Activated CD4-positive, alpha-beta T cell treated with anti-CD3 and anti-CD28 coated beads, Interleukin-10, Interleukin-2, amounts not matched to agents 100 ng/mL and 50 ng/mL, durations not matched to agents 16 hours and 8 hours (primary cell): ENCODE data around the gene STRIP1.

Experiments
- DNase-seq: peaks from one replicate; pipeline ENCODE4 v3.0.0-alpha.2; 2020

STRIP1 gene

DNA sequence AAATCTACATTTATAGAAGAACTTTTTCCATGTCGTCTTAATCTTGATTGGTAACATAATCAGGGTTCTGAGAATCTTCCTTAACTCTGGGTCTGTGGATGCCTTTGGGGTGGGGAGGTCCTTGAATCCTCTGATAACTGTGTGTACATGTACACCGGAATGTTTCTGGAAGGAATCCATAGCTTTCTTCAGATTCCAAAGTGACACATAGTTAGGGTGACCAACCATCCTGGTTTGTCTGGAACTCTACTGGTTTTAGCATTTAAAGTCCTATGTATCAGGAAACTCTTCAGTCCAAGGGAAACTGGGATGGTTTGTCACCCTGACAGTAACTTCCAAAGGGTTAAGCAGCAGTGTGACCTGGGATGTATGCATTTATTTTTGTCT, 16.8 kb downstream of the STRIP1 start:
- DNase-seq: no peak

DNA sequence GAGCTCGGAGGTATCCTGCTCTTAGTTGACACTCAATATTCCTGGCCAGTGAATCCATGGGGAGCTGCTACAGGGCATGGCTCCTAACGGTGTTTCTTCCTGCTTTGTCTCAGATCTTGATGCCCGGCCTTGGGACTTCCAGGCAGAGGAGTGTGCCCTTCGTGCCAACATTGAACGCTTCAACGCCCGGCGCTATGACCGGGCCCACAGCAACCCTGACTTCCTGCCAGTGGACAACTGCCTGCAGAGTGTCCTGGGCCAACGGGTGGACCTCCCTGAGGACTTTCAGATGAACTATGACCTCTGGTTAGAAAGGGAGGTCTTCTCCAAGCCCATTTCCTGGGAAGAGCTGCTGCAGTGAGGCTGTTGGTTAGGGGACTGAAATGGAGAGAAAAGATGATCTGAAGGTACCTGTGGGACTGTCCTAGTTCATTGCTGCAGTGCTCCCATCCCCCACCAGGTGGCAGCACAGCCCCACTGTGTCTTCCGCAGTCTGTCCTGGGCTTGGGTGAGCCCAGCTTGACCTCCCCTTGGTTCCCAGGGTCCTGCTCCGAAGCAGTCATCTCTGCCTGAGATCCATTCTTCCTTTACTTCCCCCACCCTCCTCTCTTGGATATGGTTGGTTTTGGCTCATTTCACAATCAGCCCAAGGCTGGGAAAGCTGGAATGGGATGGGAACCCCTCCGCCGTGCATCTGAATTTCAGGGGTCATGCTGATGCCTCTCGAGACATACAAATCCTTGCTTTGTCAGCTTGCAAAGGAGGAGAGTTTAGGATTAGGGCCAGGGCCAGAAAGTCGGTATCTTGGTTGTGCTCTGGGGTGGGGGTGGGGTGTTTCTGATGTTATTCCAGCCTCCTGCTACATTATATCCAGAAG, 19.4 kb downstream of the STRIP1 start:
- peak; percentile 72 for DNase-seq

DNA sequence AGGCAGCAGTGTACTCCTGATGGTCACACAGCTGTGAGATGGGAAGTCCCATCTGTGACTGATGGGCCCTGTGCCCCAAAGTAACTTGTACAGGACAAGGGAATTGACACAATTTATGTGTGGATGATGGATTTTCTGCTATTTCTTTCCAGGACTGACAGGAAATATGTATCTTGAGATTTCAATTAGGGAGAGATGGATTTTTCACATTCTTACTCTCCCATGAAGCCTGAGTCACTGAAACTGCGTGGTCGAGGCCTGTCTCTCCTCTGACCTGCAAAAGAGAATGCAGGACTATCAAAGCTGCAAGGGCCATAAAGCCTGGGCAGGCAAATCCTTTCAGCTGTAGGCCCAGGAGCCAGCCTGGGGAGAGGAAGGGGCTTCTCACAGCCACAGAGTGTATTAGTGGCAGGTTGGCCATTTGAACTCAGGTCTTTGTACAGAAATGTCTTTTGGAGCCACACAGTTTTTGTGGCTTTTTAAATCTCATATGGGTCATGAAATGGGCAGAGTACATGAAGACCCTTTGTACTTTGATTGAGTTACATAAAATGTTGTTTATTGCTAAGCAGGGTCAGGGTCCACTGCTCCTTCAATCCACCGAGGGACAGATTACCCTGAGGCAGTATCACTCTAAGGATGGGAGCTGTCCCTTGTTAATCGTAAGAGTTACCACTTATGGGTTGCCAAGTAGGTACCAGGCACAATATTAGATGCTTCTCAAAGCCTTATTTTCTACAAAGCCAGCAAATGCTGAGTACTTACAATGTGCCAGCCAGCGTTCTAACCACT, 21.3 kb downstream of the STRIP1 start:
- no peak for DNase-seq

DNA sequence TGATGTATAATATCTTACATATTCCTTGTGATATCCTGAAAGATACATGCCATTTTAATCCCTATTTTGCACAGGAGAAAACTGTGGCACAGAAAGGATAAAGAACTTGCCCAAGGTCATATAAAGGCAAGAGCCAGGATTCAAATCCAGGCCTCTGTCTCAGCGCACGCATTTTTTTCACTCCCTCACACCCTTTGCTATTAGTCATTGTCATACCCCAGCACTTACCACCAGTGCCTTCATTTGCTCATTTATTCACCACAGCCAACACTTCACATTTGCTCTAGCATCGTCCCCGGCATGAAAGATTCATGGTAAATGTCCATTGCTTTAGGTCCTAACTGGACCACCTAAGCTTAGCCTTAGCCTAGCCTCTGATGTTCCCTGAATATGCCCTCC, 21.9 kb downstream of the STRIP1 start:
- DNase-seq: no peak

DNA sequence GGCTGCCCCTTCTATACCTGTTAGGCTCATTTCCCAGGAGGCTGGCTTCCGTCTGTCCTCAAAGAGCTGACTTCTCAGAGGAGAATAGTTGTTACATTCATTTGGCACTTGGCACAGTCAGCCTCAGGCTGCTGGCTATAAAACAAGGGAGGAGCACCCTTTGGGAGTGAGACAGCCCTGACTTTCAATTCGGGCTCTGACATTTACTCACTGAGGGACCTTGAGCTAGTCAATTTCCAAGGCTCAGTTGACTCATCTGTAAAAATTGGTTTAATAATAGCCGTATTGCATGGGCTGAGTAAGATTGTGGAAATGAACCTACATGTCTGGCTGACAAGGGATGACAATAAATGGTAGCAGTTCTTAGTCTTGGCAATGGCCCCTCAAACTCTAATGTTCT, 22.4 kb downstream of the STRIP1 start:
- DNase-seq: no peak

DNA sequence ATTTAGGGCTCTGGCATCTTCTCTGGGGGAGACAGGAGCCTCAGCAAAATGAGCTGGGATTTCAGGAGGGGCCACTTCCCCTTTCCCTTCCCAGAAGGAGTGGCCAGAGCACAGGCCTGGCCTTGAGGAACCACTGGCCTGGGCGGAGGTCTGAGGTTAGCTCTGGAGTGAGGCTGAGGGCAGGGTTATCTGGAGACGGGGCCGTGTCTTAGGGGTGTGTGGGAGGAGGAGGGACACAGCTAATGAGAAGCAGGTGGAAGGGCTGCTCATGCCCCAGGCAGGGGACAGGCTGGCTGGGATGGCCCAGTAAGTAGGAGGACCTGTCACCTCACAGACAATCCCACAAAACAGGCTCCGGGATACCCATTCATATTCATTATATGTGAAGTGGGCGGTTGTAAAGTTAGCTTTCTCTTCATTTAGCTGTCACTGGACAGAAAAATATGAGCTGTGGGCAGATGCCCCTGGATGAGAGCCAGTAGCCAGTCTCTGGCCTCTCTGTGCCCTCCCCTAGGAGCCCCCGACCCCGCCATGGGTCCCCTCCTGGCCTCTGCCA, 23.6 kb downstream of the STRIP1 start:
- no peak for DNase-seq

DNA sequence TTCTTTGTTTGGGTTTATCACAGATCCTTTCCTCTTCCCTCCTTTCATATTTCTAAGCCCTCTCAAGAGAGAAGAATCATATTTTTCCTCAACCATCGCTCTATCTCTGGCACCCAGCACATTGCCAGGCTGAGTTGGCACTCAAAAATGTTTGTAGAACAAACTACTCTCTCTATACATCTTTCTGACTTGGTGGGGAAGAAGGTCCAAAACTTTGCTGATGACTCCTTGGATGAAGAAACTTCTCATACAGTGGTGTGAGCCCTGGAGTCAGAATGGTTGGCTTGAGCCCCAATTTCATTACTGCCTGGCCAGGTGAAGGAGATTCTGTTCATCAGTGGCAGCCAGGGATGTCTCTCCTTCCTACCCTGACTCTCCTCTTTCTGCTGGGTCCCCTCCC, 24.2 kb downstream of the STRIP1 start:
- no peak for DNase-seq

DNA sequence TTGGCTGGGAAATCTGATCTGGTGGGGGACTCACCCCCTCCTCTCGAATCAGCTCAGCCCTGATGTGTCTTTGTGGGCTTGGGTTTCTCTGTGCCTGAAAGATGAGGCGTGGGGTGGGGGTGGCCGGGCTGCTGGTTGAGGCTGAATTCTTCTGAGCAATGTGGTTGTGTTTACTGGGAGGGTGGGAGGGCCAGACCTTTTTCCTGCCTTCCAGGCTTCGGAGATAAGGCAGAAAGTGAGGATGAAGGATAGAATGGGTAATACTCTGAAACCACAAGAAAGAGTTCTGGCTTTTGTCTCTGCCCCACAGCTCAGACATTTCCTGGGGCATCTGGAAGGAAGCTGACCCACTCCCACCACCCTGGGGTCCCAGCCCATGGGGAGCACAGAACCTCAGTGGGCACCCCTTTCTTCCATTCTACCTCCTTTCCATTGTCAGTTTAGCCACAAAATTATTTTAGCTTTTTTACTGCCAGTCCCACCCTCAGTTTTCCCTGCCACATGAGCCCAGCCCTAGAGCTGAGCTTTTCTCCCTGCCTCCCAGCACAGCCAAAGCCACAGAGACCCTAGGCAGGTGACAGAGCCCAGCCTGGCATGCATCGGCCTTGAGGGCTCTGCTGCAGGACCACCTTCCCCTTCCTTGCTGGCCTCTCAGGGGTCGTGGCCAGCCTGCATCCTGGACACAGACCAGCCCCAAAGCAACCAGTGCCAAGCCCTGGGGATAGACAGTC, 24.9 kb downstream of the STRIP1 start:
- no peak for DNase-seq

DNA sequence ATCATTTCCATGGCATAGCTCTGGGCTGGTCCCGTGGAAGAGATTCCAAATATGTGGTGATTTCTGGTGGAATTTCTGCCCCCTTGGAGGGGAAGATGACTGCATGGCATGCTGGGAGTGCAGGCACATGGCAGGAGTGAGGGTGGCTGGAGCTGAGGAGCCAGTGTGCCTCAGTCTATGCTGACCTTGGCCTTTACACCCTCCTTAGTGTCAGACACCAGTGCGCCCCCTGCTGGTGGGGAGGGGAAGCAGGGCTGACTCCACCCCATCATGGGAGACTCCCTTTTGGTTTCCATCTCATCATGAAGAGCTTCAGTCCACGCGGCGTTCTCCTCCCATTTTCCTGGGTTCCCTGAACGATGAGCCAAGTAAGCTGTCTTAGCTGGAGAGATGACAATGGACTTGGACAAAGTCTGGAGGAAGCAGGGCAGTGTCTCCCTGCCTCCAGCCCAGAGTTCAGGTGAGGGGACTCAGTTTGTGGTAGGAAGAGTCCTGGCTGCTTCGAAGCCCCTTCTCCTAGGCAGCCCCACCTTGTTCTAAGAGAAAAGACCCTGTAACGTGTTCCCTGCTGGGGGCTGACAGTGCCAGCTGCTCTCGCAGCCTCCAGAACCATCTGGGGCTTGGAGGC, 25.7 kb downstream of the STRIP1 start:
- peak; percentile 84 for DNase-seq

DNA sequence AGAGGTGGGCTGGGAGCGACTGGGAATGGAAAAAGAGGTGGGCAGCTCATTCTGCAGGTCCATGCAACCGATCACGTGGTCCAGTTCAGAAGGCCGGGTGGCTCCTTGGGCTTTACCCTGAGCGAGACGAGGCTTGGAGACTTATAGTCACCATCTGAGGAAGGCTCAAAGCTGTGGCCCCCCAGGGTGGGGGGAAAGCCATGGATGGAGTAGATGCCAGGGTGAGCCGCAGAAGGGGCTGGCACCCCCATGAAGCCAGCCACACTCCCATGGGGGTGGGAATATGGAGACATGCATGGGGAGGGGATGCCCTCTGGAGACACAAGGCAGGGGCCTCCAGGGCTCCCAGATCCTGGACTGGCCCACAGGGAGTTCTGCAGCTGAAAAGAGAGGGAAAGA, 26.2 kb downstream of the STRIP1 start:
- no peak for DNase-seq

DNA sequence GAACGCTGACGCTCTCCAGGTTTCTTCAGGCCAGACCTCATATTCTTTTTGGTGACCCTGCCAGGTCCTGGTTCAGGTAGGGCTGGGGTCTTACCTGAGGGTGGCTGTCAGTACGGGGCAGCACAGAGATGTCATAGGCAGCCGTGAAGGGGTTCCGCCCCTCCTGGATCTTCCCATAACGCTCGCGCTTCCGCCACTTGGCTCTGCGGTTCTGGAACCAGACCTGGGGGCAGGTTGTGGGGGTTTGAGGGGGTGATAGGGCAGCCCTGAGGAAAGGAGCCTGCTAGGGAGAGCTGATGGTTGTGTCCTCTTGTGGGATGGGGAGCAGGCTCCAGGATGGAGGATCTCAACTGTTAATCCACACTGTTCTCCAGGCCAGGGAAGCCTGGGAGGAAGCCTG, 26.9 kb downstream of the STRIP1 start:
- no peak for DNase-seq

DNA sequence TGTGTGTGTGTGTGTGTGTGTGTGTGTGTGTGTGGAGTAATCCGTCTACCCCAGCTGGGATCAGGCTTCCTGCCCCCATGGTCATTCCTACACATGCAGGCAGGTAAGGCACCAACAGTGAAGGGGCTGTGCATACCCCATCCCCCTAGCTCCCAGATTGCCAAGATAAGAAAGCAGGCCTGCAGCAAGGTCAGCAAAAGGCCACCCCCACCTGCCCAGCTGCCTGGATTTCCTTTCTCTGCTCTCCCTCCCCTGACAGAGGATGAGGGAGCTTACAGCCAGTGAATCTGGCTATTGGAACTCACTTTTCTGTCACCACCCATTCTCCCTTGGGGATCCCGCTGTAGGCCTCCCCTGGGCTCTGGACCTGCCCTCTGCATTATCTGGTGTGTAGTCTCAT, 28.2 kb downstream of the STRIP1 start:
- DNase-seq: no peak

DNA sequence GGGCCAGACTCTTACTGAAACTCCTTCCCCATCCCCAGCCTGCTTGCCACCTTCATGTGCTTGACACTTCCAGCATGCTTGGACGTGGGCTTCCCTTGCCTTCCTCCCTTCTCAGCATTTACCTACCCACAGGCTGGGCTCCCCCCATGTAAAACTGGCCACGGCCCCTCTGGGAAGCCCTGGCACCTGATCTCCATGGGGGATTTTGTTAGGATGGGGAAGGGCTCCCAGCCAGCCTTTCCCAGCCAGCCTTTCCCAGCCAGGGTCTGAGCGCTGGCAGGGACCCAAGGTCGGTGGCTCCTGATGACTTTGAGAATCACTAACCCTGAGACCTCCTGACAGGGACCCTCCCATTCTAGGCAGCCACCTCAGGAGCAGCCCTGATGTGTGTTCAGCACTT, 29.4 kb downstream of the STRIP1 start:
- no peak for DNase-seq

DNA sequence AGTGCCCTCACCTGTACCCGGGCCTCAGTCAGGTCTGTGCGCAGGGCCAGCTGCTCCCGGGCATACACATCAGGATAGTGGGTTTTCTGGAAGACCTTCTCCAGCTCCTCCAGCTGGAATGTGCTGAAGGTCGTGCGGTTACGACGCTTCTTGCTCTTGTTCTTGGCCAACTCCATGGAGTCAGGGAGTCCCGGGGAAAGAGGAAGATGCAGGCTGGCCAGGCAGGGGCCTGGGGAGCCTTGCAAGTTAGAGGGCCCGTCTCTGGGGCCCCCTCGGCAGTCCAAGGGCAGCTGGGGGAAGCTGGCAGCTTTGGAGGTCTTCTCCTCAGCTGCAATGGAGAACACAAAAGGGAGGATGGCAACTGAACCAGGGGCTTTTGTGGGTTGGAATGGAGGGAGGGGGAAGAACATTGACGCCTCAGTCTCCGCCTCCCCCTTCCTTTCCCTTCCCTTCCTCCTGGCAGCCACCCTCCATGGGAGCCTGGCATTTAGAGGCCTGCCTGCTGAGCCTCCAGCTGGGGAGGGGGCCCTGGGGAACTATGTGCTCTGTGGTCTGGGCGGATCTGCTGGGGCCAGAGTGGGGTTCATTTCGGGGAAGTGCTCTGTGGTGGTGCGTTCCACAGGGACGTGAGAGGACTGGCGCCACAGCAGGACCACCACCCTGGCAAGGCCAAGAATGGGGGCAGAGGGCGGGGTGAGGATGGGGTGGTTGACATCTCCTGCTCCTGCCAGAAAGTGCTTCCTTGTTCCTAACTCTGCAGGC, 30.3 kb downstream of the STRIP1 start:
- DNase-seq: no peak

DNA sequence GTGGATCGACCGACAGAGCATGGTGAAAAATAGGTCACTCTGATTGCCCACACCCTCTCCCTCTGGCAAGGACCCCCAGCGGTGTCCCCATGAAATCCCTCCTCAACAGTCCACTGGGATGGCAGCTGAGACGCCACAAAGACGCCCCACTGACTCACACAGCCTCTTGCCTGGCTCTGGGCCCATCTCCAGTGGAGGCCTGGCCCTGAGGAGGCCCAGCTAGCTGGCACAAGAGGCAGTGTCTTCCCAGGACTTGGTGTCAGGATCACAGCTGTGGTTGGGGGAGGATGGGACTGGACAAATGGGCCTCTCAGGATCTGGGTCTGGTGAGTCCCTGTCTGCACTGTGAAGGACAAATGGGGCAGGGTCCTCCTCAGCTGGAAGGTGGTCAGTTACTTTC, 31.4 kb downstream of the STRIP1 start:
- DNase-seq: no peak

DNA sequence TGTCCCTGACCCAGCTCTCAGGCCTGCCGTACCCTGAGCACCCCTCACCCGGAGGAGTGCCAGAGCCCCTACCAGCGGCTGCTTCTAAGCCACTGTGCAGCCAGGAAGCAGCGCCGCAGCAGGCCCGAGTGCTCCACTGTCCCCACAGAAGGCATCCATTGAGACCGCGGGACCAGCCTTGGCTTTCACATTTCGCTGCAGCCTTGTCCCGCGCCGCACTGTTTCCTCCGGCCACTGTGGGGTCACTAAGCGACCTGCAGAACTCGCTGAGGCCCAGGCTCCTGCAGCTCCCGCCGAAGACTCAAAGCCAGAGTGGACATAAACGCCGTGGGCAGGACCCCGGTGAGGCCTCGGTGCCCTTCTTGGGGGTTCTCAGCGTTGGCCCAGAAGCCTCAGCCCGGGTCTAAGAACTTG, 33.1 kb downstream of the STRIP1 start:
- DNase-seq: no peak

DNA sequence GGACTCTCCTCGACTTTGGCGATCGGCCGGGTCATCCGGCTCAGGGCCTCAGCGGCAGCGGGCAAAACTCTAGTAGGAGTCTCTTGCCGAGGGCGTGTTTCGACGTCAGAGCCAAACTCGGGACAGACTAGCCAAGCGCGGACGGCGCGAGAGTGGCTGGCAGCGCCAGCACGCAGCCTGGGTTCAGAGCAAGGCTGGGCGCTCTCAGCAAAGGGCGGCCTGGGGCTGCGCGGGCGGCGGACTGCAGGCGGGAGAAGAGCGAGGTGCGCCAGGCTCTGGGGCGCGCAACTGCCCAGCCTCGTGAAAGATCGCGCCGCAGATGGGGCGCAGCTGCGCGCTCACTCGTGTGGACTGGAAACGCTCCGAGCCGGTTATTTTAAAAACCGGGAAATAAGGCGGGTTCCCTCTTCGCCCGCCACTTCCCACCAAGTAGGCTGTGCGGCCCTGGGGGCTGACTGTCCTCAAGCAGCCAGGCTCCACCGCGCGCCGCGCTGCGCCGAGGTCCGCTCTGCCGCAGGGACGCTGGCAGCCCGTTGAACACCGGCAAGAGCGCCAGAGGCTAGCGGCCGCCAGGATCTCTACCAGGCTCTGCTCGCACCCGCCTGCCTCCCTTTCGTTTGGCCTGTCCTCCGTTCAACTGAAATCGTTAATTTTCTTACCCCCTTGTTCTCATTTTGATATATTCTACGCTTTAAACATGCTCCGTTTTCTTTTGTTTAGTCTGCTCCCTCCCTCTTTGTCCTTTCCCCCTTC, 33.6 kb downstream of the STRIP1 start:
- no peak for DNase-seq

DNA sequence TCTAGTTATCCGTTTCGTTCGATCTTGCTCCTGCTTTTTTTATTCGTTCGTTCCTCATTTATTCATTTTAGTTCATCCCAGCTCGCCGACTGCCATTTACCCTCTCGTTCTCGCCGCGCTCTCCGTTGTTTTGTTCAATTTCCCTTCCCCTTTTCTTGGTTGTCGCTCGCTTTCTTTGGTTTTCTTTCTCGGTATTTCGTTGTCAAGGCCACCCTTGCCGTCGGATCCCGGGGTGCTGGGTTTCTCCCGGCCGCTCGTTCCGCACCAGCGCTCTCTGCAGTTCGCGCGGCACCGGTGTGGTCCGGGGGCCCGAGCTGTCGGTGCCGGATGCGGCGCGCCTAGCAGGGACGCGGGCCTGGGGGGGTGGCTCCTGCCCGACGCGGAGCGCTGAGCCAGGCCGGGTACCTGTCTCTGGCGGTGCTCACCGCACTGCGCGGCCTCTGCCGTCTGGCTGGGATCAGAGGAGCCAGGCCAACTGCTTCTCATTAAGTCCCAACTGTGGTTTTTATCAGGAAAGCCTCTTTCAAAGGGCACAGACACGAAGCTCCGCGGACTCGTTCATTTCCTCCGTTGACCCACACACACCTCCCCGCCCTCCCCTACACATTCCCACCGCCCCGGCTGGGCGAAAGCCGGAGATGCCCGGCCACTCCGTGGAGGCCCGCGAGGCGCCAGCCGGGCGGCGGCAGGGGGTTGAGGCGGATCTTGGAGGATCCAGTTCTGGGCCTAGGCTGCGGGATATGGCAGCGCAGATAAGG, 34.4 kb downstream of the STRIP1 start:
- no peak for DNase-seq

DNA sequence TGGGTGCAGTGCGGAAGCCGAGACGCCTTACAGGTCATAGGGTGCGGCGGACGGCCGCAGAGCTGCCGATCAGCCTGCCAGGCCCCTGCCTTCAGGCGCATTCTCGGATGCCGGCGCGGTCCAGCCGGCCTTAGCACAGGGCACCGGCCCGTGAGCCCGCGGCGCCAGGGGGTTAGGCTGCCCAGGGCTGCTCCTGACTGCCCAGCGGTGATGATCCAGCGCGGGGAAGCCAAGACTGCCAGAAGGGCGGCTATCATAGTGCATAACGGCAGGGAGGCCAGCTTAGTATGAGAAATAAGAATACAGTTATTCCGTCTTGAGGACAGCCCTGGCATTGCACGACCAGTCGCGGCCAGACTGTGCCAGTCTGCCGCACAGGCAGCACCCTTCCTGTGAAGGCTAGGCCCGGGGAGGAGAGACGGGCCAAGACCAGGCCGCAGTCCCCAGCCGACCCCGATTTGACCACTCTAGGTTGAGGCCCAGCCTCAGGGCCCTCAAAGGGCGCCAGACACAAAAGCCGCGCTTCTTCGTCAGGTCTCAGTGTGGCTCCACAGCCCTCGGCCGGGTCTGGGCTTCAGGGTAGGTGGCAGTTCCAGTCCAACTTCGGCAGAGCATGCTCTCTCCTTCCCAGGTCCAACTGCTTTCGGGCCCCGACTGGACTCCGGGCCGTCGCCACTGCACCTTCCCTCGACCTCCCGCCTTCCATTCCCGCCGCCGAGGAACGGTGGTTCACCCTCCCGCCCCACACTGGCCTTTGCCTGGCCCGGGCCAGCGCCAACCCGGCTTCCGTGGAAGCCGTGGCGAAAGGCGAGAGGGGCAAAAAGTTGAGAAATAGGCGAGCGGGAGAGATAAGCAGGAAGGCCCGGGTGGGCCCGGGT, 35.2 kb downstream of the STRIP1 start:
- no peak for DNase-seq
